Parathyroid adenoma (tissue), 2 donors: Measurements from ENCODE around the gene PRXL2B.

Experiments
- H2AFZ ChIP-seq: fragments of 300-600 bp; sonication (generic); one replicate; pipeline ENCODE4 v1.7.0; 2017; ENCODE audit warnings: antibody characterized with exemption, mild to moderate bottlenecking
- H3K27ac ChIP-seq: fragments of 300-600 bp; sonication (generic); one replicate; pipeline ENCODE4 v1.7.0; 2017
- H3K27me3 ChIP-seq: fragments of 300-600 bp; sonication (generic); one replicate; pipeline ENCODE4 v1.7.0; 2017; ENCODE audit warnings: low read length; ENCODE audit not compliant: control insufficient read depth, insufficient read depth
- H3K36me3 ChIP-seq: fragments of 300-600 bp; sonication (generic); one replicate; pipeline ENCODE4 v1.7.0; 2017; ENCODE audit warnings: low read length; ENCODE audit not compliant: control insufficient read depth, insufficient read depth
- H3K4me1 ChIP-seq: fragments of 300-600 bp; sonication (generic); one replicate; pipeline ENCODE4 v1.7.0; 2017; ENCODE audit warnings: control low read depth
- H3K4me2 ChIP-seq: fragments of 300-600 bp; sonication (generic); one replicate; pipeline ENCODE4 v1.7.0; 2017; ENCODE audit warnings: low read length
- H3K4me3 ChIP-seq: fragments of 300-600 bp; sonication (generic); one replicate; pipeline ENCODE4 v1.7.0; 2017; ENCODE audit warnings: low read depth, low read length
- H3K79me2 ChIP-seq: fragments of 300-600 bp; sonication (generic); one replicate; pipeline ENCODE4 v1.7.0; 2017; ENCODE audit warnings: control low read depth
- H3K9ac ChIP-seq: fragments of 300-600 bp; sonication (generic); one replicate; pipeline ENCODE4 v1.7.0; 2017; ENCODE audit warnings: mild to moderate bottlenecking
- H3K9me3 ChIP-seq: fragments of 300-600 bp; sonication (generic); one replicate; pipeline ENCODE4 v1.7.0; 2017; ENCODE audit warnings: low read length; ENCODE audit not compliant: control insufficient read depth
- TF ChIP-seq, protein P1 (sequence below): fragments of 300-600 bp; sonication (generic); IDR thresholded peaks from one replicate; pipeline ENCODE4 v1.7.0; 2017; ENCODE audit warnings: antibody characterized with exemption, mild to moderate bottlenecking
- donor health status: primary hyperparathyroidism.

The PRXL2B gene

GRCh38 chr1:2630498-2631135 is 44.0 kb downstream of the PRXL2B start:
- H3K79me2 ChIP-seq, result no peaks in the 10 kb centered on the region
- no peaks in the 10 kb centered on the region for H3K4me1 ChIP-seq
- no peak overlapping the region for H2AFZ ChIP-seq
- no peak overlapping the region for H3K4me2 ChIP-seq
- H3K27ac ChIP-seq, result no peak overlapping the region
- H3K9ac ChIP-seq, result no peak overlapping the region
- TF ChIP-seq, protein P1, sequence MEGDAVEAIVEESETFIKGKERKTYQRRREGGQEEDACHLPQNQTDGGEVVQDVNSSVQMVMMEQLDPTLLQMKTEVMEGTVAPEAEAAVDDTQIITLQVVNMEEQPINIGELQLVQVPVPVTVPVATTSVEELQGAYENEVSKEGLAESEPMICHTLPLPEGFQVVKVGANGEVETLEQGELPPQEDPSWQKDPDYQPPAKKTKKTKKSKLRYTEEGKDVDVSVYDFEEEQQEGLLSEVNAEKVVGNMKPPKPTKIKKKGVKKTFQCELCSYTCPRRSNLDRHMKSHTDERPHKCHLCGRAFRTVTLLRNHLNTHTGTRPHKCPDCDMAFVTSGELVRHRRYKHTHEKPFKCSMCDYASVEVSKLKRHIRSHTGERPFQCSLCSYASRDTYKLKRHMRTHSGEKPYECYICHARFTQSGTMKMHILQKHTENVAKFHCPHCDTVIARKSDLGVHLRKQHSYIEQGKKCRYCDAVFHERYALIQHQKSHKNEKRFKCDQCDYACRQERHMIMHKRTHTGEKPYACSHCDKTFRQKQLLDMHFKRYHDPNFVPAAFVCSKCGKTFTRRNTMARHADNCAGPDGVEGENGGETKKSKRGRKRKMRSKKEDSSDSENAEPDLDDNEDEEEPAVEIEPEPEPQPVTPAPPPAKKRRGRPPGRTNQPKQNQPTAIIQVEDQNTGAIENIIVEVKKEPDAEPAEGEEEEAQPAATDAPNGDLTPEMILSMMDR, result no peak
- no peaks in the 10 kb centered on the region for H3K9me3 ChIP-seq
- no peak overlapping the region for H3K4me3 ChIP-seq
- H3K36me3 ChIP-seq, result no peaks in the 10 kb centered on the region
- no peaks in the 10 kb centered on the region for H3K27me3 ChIP-seq

DNA sequence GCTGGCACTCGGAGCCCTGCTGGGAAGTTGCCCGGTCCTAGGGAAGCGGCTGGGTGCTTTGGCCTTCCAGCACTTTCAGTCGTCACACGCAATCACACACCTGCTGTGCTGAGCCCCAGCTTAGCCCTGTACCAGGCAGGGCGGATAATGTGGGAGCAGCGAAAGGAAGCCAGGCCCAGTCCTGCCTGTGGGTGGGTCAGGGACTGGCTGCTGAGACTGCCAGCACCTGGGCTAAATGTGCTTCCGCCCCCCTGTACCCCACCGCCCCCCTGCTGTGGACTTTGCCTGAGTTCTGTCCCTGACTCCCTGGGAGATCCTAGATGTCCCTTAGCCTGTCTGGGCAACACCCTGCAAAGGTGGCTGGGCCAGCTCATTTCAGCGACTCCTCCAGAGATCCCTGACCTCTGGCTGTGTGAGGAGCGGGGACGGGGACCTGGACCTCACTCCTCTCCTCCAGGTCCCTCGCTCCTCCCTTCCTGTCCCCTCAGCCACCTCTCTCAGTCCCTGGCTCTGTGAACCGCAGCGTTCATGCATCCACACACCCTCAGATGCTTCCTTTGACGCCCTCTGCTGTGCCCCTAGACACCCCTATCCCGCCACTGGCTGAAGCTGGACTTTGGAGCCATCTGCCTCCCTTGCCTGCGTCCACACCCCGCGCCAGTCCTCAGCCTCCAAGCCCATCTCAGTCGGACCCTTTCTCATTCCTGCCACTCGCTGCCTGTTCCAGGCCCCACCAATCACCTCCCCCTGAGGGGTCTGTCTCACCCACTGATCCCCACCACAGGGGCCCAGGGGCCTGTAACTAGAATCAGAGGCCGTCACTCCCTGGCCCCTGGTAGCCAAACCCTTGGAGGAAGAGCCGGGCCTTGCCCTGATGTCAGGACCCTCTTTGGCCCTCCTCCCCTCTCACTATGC is 44.8 kb downstream of the PRXL2B start:
- Histone ChIP-seq H3K4me1 (no peaks in the 10 kb centered on the region), H3K27me3 (no peaks in the 10 kb centered on the region), H3K27ac (no peak overlapping the region)

GRCh38 chr1:2632051-2632430 is 45.5 kb downstream of the PRXL2B start:
- Histone ChIP-seq H2AFZ (no peak overlapping the region), H3K79me2 (no peaks in the 10 kb centered on the region), H3K9ac (no peak overlapping the region), H3K27ac (no peak overlapping the region), H3K4me1 (no peaks in the 10 kb centered on the region), H3K27me3 (no peaks in the 10 kb centered on the region), H3K9me3 (no peaks in the 10 kb centered on the region), H3K4me3 (no peak overlapping the region), H3K4me2 (no peak overlapping the region), H3K36me3 (no peaks in the 10 kb centered on the region)
- TF ChIP-seq, protein P1, result no peak

More for the DNA sequence above, 44.8 kb downstream of the PRXL2B start:
- no peaks in the 10 kb centered on the region for H3K9me3 ChIP-seq
- H2AFZ ChIP-seq, result no peak overlapping the region
- no peak overlapping the region for H3K9ac ChIP-seq
- H3K79me2 ChIP-seq, result no peaks in the 10 kb centered on the region
- TF ChIP-seq, protein P1, result no peak
- no peak overlapping the region for H3K4me3 ChIP-seq
- no peak overlapping the region for H3K4me2 ChIP-seq
- H3K36me3 ChIP-seq, result no peaks in the 10 kb centered on the region

DNA sequence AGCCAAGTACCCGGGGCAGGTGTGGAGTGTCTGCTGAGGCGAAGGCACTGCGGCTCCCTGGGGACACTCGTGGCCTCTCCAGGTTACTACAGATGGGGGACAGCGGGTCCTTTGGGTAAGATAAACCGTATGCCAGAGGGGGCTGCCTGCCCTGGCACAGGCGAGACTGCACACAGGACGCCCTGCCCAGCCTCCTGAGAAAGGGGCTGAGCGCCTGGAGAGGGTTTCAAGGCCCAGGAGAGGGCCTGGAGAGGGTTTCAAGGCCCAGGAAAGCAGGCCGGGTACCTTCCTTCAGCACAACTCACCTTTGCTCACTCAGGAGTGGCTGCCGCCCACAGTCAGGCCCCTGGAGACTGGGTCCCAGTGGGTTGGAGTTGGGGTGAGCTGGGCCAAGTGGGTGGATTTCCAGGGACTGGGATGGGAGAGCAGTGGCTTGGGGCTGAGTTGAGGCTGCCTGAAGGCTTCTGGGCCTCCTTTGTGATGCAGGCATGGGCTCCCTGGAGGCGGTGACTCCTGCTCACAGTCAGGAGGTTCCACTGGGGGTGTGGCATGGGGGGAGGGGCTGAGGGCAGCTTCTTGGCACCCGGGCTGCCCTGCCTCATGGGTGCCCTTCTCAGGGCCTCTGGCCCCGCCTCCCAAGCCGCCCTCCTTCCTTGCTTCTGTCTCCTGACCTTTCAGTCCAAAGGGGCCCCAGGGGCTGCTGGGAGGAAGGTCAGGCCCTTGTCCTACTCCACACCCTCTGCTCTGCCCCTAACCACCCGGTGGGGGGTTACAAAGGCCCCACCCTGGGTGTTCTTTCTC is 46.2 kb downstream of the PRXL2B start, which contains the start of gene MMEL1:
Gene MMEL1 (minus strand): TSS at position 456 of the 801 bp plus-strand sequence. CDS start 3,532 bp downstream, outside the sequence.
- Histone ChIP-seq H3K4me2 (no peak within 1 kb of the TSS), H3K27me3 (no peaks in the 10 kb centered on the region), H3K27ac (no peak within 1 kb of the TSS), H3K9ac (no peak within 1 kb of the TSS), H2AFZ (no peak within 1 kb of the TSS), H3K36me3 (no peaks in the 10 kb centered on the region), H3K4me3 (no peak within 1 kb of the TSS), H3K79me2 (no peaks in the 10 kb centered on the region), H3K9me3 (no peaks in the 10 kb centered on the region), H3K4me1 (no peaks in the 10 kb centered on the region)
- TF ChIP-seq, protein P1, result no peak
